Stimulated activated CD8-positive, alpha-beta memory T cell treated with anti-CD3 and anti-CD28 coated beads, Interleukin-2, amount 100 ng/mL, for 1 hour (primary cell): ENCODE results near the gene TNFRSF17.

Experiments
- DNase-seq, 2 donors: peaks; one replicate each; pipeline ENCODE4 v3.0.0-alpha.2; 2020; ENCODE audit warnings: low read depth in 2 of 2

TNFRSF17 gene

DNA sequence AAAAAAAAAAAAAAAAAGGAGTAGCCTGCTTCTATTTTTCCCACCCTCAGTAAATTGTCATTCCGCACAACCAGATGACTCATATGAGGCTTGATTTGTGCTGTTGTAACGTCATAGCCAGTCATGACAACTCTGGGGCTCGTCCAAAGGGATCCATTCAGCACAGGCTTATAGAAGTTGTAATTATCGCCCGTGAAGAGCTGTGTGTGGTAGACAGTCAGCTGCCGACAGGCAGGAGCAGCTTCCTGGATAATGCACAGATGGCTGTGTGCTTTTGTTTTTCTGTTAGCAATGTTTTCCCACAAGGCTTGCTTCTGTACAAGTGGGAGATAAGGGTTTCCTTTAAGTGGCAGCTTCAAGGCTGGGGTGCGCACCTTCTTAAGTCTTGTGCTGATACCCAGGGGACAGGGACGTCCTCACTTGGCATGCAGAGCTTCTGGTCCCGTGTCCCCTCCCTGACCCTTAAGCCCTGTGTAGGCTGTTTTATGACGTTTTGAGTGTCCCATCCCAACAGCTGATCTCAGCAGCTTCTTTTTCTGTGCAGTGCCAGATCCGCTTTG is 37.5 kb downstream of the TNFRSF17 start:
- DNase-seq = no peak

DNA sequence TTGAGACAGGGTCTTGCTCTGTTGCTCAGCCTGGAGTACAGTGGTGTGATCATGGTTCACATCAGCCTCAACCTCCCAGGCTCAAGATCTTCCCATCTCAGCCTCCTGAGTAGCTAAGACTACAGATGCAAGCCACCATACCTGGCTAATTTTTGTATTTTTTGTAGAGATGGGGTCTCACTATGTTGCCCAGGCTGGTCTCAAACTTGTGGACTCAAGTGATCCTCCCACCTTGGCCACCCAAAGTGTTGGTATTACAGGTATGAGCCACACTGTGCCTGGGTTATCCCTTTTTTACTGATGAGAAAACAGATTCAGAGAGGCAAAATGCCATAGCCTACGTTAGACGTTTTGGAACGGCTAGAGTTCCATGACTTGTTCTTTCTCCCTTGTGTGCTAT is 41.6 kb downstream of the TNFRSF17 start:
- no peak for DNase-seq

DNA sequence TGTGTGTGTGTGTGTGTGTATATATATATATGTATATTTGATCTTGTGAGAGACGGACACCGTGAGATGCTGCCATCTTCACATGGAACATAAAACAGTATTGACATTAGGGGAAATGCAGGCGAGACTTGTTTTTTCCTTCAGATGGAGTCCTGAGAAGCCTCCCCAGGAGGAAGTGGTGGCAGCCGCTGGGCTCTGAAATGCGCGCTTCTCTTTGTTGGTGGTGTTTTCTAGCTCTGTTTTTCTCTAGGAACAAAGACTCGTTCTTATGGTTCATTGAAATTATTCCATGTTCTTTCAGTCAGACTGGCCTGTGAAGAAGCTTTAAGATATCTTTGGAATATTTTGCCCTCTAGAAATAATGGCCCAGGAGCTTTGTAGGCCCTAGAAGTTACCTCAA is 44.5 kb downstream of the TNFRSF17 start:
- no peak for DNase-seq

DNA sequence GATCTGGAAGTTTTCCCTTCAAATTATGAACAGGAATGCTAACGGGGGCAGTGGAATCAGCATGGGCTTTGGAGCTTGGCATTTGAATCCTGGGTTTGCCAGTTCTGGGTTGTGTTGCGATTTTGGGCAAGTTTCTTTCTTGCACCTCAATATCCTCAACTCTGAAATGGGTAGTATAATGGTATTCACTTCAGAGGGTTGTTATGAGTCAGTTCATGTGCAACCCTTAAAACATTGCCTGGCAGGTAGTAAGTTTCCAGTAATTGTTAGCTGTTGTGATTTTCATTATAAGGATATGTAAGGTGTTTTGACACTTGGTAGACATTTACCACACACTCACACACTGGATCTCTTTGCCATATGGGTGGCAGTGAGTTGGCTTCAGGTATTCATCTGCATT is 44.9 kb downstream of the TNFRSF17 start:
- DNase-seq = no peak

DNA sequence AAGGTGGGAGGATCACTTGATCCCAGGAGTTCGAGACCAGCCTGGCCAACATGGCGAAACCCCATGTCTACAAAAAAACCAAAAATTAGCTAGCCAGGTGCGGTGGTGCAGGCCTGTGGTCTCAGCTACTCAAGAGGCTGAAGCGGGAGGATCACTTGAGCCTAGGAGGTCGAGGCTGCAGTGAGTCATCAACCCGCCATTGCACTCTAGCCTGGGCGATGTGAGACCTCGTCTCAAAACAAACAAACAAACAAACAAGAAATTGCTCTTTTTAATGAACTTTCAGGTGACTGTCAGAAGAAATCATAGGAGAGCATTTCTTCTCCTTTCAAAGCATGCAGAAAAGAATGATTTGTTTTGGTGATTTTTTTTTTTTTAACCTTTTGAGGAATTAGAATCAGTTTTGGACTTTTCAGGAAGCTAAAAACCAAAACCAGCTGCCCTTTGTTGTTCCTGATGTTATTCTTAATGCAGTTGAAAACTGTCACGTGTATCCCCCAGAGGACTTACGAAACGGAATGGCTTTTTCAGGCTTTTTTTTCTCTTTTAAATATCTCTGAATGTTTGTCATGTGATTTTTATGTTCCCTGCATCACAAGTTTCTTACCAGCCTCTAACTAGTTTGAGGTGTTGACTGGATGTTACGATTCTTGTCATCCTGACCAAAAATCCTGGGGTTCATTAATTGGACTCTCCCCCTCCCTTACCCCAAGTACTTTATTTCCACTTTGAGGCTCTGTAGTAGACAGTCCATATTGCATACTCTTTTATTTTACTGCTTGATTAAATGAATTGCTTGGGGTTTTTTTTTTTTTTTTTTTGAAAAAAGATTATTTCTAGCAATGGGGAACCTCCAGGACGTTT is 45.6 kb downstream of the TNFRSF17 start:
- no peak for DNase-seq

DNA sequence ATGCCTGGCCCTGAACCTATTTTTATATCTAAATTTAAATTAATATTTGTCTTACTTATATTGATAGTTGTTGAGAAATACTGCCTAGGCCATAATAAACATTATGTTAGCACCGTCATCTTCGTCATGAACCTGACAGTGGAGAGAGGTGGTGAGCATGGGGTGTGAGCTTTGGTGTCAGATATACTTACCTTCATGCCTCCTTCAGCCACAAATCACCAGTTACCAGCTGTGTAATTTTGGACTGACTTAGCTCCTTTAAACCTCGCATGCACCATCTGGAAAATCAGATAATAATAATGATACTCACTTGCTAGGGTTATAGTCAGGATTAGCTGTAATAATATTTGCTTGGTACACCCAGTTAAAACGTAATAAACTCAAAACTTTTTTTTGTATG is 46.6 kb downstream of the TNFRSF17 start:
- no peak for DNase-seq

GRCh38 chr16:12016291-12016947 is 51.4 kb downstream of the TNFRSF17 start:
- no peak for DNase-seq

DNA sequence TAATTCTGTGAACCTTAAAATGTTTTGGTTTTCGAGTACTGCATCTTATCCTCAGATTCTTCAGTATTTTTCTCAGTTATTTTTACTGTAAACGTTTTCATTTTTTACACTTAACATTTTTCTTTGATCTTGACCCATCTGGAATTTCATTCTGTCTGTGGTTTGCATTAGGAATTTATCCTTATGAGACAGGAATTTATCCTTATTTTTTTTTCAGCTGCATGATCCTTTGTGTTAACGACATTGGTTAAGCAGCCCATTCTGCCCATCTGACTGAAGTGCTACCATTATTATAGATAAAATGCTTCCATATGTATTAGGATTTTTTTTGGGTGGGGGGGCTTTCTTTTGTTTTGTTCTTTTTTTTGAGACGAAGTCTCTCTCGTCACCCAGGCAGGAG is 52.5 kb downstream of the TNFRSF17 start:
- no peak for DNase-seq
